Naive thymus-derived CD4-positive, alpha-beta T cell (primary cell): ENCODE results near the gene BHLHE23. TPM values are rescaled to one million over a fixed set of nuclear protein-coding genes. Genes with fewer than 3 reads are reported as not detected.

Experiments
- ATAC-seq: fragments of 150-1000 bp; cut with Tn5 transposase; 2 replicates; pipeline ENCODE4 v1.10.0; 2021; ENCODE audit warnings: mild to moderate bottlenecking, moderate library complexity
- CTCF ChIA-PET: fragments of 350-600 bp; sonication (Branson Sonifier 250); formaldehyde crosslinking; loops from one replicate; lab custom pipeline; 2021; ENCODE audit warnings: antibody characterized with exemption; lab: Charles Lee
- POLR2A ChIA-PET: fragments of 350-600 bp; sonication (Branson Sonifier 250); formaldehyde crosslinking; loops from one replicate; lab custom pipeline; 2021; ENCODE audit warnings: antibody characterized with exemption, inconsistent platforms; lab: Charles Lee
- DNase-seq, 9 donors: peaks; one replicate each; pipeline versions ENCODE4 v3.0.0 to v3.0.0-alpha.2; 2020 to 2022; ENCODE audit warnings: mixed read lengths in 1 of 9
- H3K27ac ChIP-seq: one replicate; pipeline ENCODE4 v1.7.0; 2013; ENCODE audit warnings: mild to moderate bottlenecking, low read depth, low read length, moderate library complexity
- H3K27me3 ChIP-seq, 2 donors: one replicate each; pipeline ENCODE4 v1.7.0; 2013; ENCODE audit warnings: low read length in 2 of 2, mild to moderate bottlenecking in 2 of 2, moderate library complexity in 2 of 2; ENCODE audit not compliant: control insufficient read depth in 2 of 2, insufficient read depth in 2 of 2
- H3K36me3 ChIP-seq, 3 experiments: 1 replicate in 2 of 3; 2 replicates in 1 of 3; pipeline ENCODE4 v1.7.0; 2013; ENCODE audit warnings: low read length in 3 of 3, mild to moderate bottlenecking in 3 of 3, moderate library complexity in 1 of 3; ENCODE audit not compliant: insufficient read depth in 3 of 3, control insufficient read depth in 2 of 3
- H3K4me1 ChIP-seq, 2 donors: one replicate each; pipeline ENCODE4 v1.7.0; 2013; ENCODE audit warnings: low read length in 2 of 2, mild to moderate bottlenecking in 2 of 2, moderate library complexity in 1 of 2; ENCODE audit not compliant: control insufficient read depth in 2 of 2, insufficient read depth in 2 of 2
- H3K4me3 ChIP-seq: 2 replicates; pipeline ENCODE4 v1.7.0; 2013; ENCODE audit warnings: mild to moderate bottlenecking, low read length
- H3K9me3 ChIP-seq, 3 experiments: 1 replicate in 2 of 3; 2 replicates in 1 of 3; pipeline ENCODE4 v1.7.0; 2013; ENCODE audit warnings: low read length in 3 of 3; ENCODE audit not compliant: control insufficient read depth in 2 of 3
- H3K27ac Mint-ChIP-seq, 9 donors: one replicate each; pipeline ENCODE4 v1.8.0; 2020 to 2022; ENCODE audit warnings: mixed read lengths in 9 of 9, mild to moderate bottlenecking in 8 of 9, moderate library complexity in 5 of 9, inconsistent platforms in 2 of 9
- H3K27me3 Mint-ChIP-seq, 5 donors: one replicate each; pipeline ENCODE4 v1.8.0; 2021 to 2022; ENCODE audit warnings: mixed read lengths in 5 of 5, mild to moderate bottlenecking in 1 of 5
- H3K36me3 Mint-ChIP-seq, 5 donors: one replicate each; pipeline ENCODE4 v1.8.0; 2020 to 2022; ENCODE audit warnings: mixed read lengths in 5 of 5, mild to moderate bottlenecking in 3 of 5, inconsistent platforms in 1 of 5
- H3K4me1 Mint-ChIP-seq, 7 donors: one replicate each; pipeline ENCODE4 v1.8.0; 2020 to 2022; ENCODE audit warnings: mixed read lengths in 7 of 7, mild to moderate bottlenecking in 3 of 7, inconsistent platforms in 1 of 7
- H3K4me3 Mint-ChIP-seq, 10 donors: one replicate each; pipeline ENCODE4 v1.8.0; 2020 to 2022; ENCODE audit warnings: mild to moderate bottlenecking in 10 of 10, mixed read lengths in 10 of 10, moderate library complexity in 6 of 10, inconsistent platforms in 2 of 10
- H3K9me3 Mint-ChIP-seq, 11 donors: one replicate each; pipeline ENCODE4 v1.8.0; 2020 to 2022; ENCODE audit warnings: mixed read lengths in 11 of 11, mild to moderate bottlenecking in 4 of 11, inconsistent platforms in 1 of 11, moderate library complexity in 1 of 11
- intact Hi-C, 2 donors: fragments of 100-400 bp; cut with micrococcal nuclease; formaldehyde crosslinking; loops; one replicate each; pipeline ENCODE4 v1.15.1; 2023
- polyA plus RNA-seq, 2 donors: library from polyadenylated mRNA; unstranded; fragments of 300-500 nt; fragmentation: Illumina TruSeq; gene quantifications; one replicate each; pipeline ENCODE4 v1.2.3, GENCODE V29; 2021
- total RNA-seq, 6 experiments: library from RNA in 5 of 6; stranded (reverse) in 5 of 6; gene quantifications; 1 replicate in 5 of 6; 2 replicates in 1 of 6; pipeline ENCODE4 v1.2.3 and lab custom pipeline; 2021 to 2026

Gene BHLHE23
- total and polyA plus RNA-seq, 7 experiments from 2014 or later: not detected

- Histone ChIP-seq H3K9me3 (peaks cover 0 to 14% (median 0%) of the 10 kb centered on the region in 3 experiments), H3K4me3 (no peak overlapping the region), H3K27ac (no peak overlapping the region), H3K36me3 (no peaks in the 10 kb centered on the region), H3K27me3 (no peaks in the 10 kb centered on the region), H3K4me1 (no peaks in the 10 kb centered on the region)
- H3K4me1 Mint-ChIP-seq: peaks cover 0 to 6% (median 4%) of the 10 kb centered on the region in 7 donors
- ChIA-PET POLR2A (no interaction called here), CTCF (no interaction called here)
- no peak for ATAC-seq
- H3K9me3 Mint-ChIP-seq: peaks cover 2 to 22% (median 11%) of the 10 kb centered on the region in 11 donors
- DNase-seq: peak in 1 of 9 donors; percentile 3
- no peak overlapping the region for H3K4me3 Mint-ChIP-seq
- H3K27ac Mint-ChIP-seq: no peak overlapping the region
- intact Hi-C loops: no loop called here
- peaks cover 16 to 56% (median 29%) of the 10 kb centered on the region in 5 donors for H3K27me3 Mint-ChIP-seq
- H3K36me3 Mint-ChIP-seq: peaks cover 0 to 13% (median 3%) of the 10 kb centered on the region in 5 donors
Observed at GRCh38 chr20:63015662-63016361, 9.0 kb upstream of the BHLHE23 start.

- peaks cover 3 to 9% (median 8%) of the 10 kb centered on the region in 7 donors for H3K4me1 Mint-ChIP-seq
- Histone ChIP-seq H3K9me3 (peaks cover 0 to 14% (median 0%) of the 10 kb centered on the region in 3 experiments), H3K36me3 (no peaks in the 10 kb centered on the region), H3K4me3 (no peak overlapping the region), H3K27ac (no peak overlapping the region), H3K4me1 (no peaks in the 10 kb centered on the region), H3K27me3 (no peaks in the 10 kb centered on the region)
- ChIA-PET POLR2A (no interaction called here), CTCF (no interaction called here)
- H3K9me3 Mint-ChIP-seq: peaks cover 3 to 24% (median 11%) of the 10 kb centered on the region in 11 donors
- DNase-seq (no peak), ATAC-seq (no peak)
- no peak overlapping the region for H3K4me3 Mint-ChIP-seq
- H3K36me3 Mint-ChIP-seq: peaks cover 0 to 13% (median 3%) of the 10 kb centered on the region in 5 donors
- intact Hi-C loops: no loop called here
- H3K27me3 Mint-ChIP-seq: peaks cover 16 to 59% (median 29%) of the 10 kb centered on the region in 5 donors
- no peak overlapping the region for H3K27ac Mint-ChIP-seq
Observed at GRCh38 chr20:63015147-63015661, 8.4 kb upstream of the BHLHE23 start.

- CTCF ChIA-PET: no interaction called here
- H3K27ac ChIP-seq: no peak overlapping the region
- H3K4me3 Mint-ChIP-seq: no peak overlapping the region
- intact Hi-C loops: no loop called here
- H3K27me3 ChIP-seq: no peaks in the 10 kb centered on the region
- peaks cover 3 to 27% (median 11%) of the 10 kb centered on the region in 11 donors for H3K9me3 Mint-ChIP-seq
- POLR2A ChIA-PET: no interaction called here
- H3K4me3 ChIP-seq: no peak overlapping the region
- peaks cover 8 to 13% (median 10%) of the 10 kb centered on the region in 7 donors for H3K4me1 Mint-ChIP-seq
- H3K9me3 ChIP-seq: peaks cover 0 to 14% (median 0%) of the 10 kb centered on the region in 3 experiments
- H3K4me1 ChIP-seq: peaks cover 4% of the 10 kb centered on the region in 2 donors
- no peaks in the 10 kb centered on the region for H3K36me3 ChIP-seq
- ATAC-seq (no peak), DNase-seq (no peak)
- H3K36me3 Mint-ChIP-seq: peaks cover 0 to 13% (median 3%) of the 10 kb centered on the region in 5 donors
- H3K27ac Mint-ChIP-seq: peak overlapping the region in 1 of 9 donors; percentile 29
- H3K27me3 Mint-ChIP-seq: peaks cover 16 to 64% (median 31%) of the 10 kb centered on the region in 5 donors
Observed at GRCh38 chr20:63014710-63015109, 7.9 kb upstream of the BHLHE23 start.

GRCh38 chr20:63014287-63014686 is 7.5 kb upstream of the BHLHE23 start:
- peaks cover 3 to 27% (median 11%) of the 10 kb centered on the region in 11 donors for H3K9me3 Mint-ChIP-seq
- Histone ChIP-seq H3K4me3 (no peak overlapping the region), H3K4me1 (peaks cover 9% of the 10 kb centered on the region in 2 donors), H3K36me3 (no peaks in the 10 kb centered on the region), H3K9me3 (peaks cover 0 to 14% (median 0%) of the 10 kb centered on the region in 3 experiments), H3K27ac (no peak overlapping the region), H3K27me3 (no peaks in the 10 kb centered on the region)
- CTCF ChIA-PET: no interaction called here
- ATAC-seq: no peak
- intact Hi-C loops: no loop called here
- no peak overlapping the region for H3K4me3 Mint-ChIP-seq
- peaks cover 7 to 14% (median 11%) of the 10 kb centered on the region in 7 donors for H3K4me1 Mint-ChIP-seq
- peaks cover 0 to 13% (median 3%) of the 10 kb centered on the region in 5 donors for H3K36me3 Mint-ChIP-seq
- H3K27me3 Mint-ChIP-seq: peaks cover 16 to 64% (median 29%) of the 10 kb centered on the region in 5 donors
- DNase-seq: no peak
- POLR2A ChIA-PET: no interaction called here
- H3K27ac Mint-ChIP-seq: no peak overlapping the region

- Mint-ChIP-seq H3K36me3 (peaks cover 0 to 13% (median 3%) of the 10 kb centered on the region in 5 donors), H3K27me3 (peaks cover 16 to 75% (median 32%) of the 10 kb centered on the region in 5 donors), H3K4me1 (peaks cover 4 to 19% (median 12%) of the 10 kb centered on the region in 7 donors), H3K27ac (no peak overlapping the region), H3K4me3 (no peak overlapping the region), H3K9me3 (peaks cover 3 to 27% (median 11%) of the 10 kb centered on the region in 11 donors)
- Histone ChIP-seq H3K27me3 (peaks cover 8% of the 10 kb centered on the region in 2 donors), H3K4me3 (no peak overlapping the region), H3K36me3 (no peaks in the 10 kb centered on the region), H3K4me1 (peaks cover 11 to 19% of the 10 kb centered on the region in 2 donors), H3K9me3 (peaks cover 0 to 14% (median 0%) of the 10 kb centered on the region in 3 experiments), H3K27ac (no peak overlapping the region)
- CTCF ChIA-PET: interaction anchor here (0.7 kb wide), 1 partner anchor 199 kb away, joined by 3 read pairs; no protein-coding TSS in a partner anchor
- POLR2A ChIA-PET: no interaction called here
- no peak for DNase-seq
- ATAC-seq: no peak
- intact Hi-C loops: no loop called here
Observed at GRCh38 chr20:63013207-63013606, 6.4 kb upstream of the BHLHE23 start.

GRCh38 chr20:63011798-63012197 is 5.0 kb upstream of the BHLHE23 start:
- peaks cover 0 to 13% (median 3%) of the 10 kb centered on the region in 5 donors for H3K36me3 Mint-ChIP-seq
- H3K4me3 Mint-ChIP-seq: peak overlapping the region in 1 of 10 donors; percentile 79
- Histone ChIP-seq H3K27me3 (peaks cover 16% of the 10 kb centered on the region in 2 donors), H3K27ac (no peak overlapping the region), H3K4me3 (no peak overlapping the region), H3K36me3 (no peaks in the 10 kb centered on the region), H3K4me1 (peaks cover 11 to 33% of the 10 kb centered on the region in 2 donors), H3K9me3 (peaks cover 0 to 14% (median 0%) of the 10 kb centered on the region in 3 experiments)
- ChIA-PET POLR2A (interaction anchor here (0.9 kb wide), 1 partner anchor 13 kb away, joined by 3 read pairs; no protein-coding TSS in a partner anchor), CTCF (interaction anchor here (1.3 kb wide), 1 partner anchor 114 kb away, joined by 3 read pairs; no protein-coding TSS in a partner anchor)
- peaks cover 4 to 22% (median 11%) of the 10 kb centered on the region in 7 donors for H3K4me1 Mint-ChIP-seq
- intact Hi-C loops: no loop called here
- peaks cover 16 to 82% (median 32%) of the 10 kb centered on the region in 5 donors for H3K27me3 Mint-ChIP-seq
- peaks cover 3 to 27% (median 11%) of the 10 kb centered on the region in 11 donors for H3K9me3 Mint-ChIP-seq
- no peak overlapping the region for H3K27ac Mint-ChIP-seq
- ATAC-seq (no peak), DNase-seq (no peak)
